ENCODE measurements around the gene SNPH.
A peak's percentile ranks its signal among the peaks of the same experiment; 100 is the strongest.

The SNPH gene

GRCh38 chr20:1287306-1287705 lies 21.2 kb downstream of the SNPH start:
- DNase-seq (ENCODE audit: low read depth) = no peak

- DNase-seq (ENCODE audit: low read depth) = no peak
These were observed 21.9 kb downstream of the SNPH start for GRCh38 chr20:1287787-1288569.

GRCh38 chr20:1291191-1291741 lies 25.2 kb downstream of the SNPH start:
- peak; percentile 56 for DNase-seq (ENCODE audit: low read depth)

GRCh38 chr20:1292620-1293019 lies 26.5 kb downstream of the SNPH start:
- DNase-seq (ENCODE audit: low read depth) = no peak

- no peak for DNase-seq (ENCODE audit: low read depth)
These were observed 27.7 kb downstream of the SNPH start for GRCh38 chr20:1293641-1294379.

GRCh38 chr20:1294497-1294896 lies 28.4 kb downstream of the SNPH start:
- no peak for DNase-seq (ENCODE audit: low read depth)

GRCh38 chr20:1295276-1295930 lies 29.3 kb downstream of the SNPH start:
- no peak for DNase-seq (ENCODE audit: low read depth)

GRCh38 chr20:1296117-1296610 lies 30.1 kb downstream of the SNPH start:
- DNase-seq (ENCODE audit: low read depth) = no peak

GRCh38 chr20:1296922-1297321 lies 30.8 kb downstream of the SNPH start:
- DNase-seq (ENCODE audit: low read depth) = no peak

- DNase-seq (ENCODE audit: low read depth) = no peak
These were observed 31.4 kb downstream of the SNPH start for GRCh38 chr20:1297486-1297885.

- DNase-seq (ENCODE audit: low read depth) = no peak
These were observed 32.1 kb downstream of the SNPH start for GRCh38 chr20:1298166-1298565.

- DNase-seq (ENCODE audit: low read depth) = no peak
These were observed 32.9 kb downstream of the SNPH start for GRCh38 chr20:1298888-1299511.

GRCh38 chr20:1299522-1299921 lies 33.4 kb downstream of the SNPH start:
- DNase-seq (ENCODE audit: low read depth) = no peak

GRCh38 chr20:1300083-1300840 lies 34.2 kb downstream of the SNPH start:
- no peak for DNase-seq (ENCODE audit: low read depth)

GRCh38 chr20:1301031-1301529 lies 35.0 kb downstream of the SNPH start:
- DNase-seq (ENCODE audit: low read depth) = peak; percentile 14

- DNase-seq (ENCODE audit: low read depth) = no peak
These were observed 36.8 kb downstream of the SNPH start for GRCh38 chr20:1302685-1303541.

- DNase-seq (ENCODE audit: low read depth) = no peak
These were observed 38.8 kb downstream of the SNPH start for GRCh38 chr20:1304710-1305515.

- DNase-seq (ENCODE audit: low read depth) = no peak
These were observed 39.6 kb downstream of the SNPH start for GRCh38 chr20:1305712-1306111.
